A673 (cell line): Measurements from ENCODE around the gene DCUN1D4. TPM values are rescaled to one million over a fixed set of nuclear protein-coding genes. Genes with fewer than 3 reads are reported as not detected.

Experiments used
- BruUV-seq: library from RNA; stranded (reverse); fragments of 400-500 nt; replicated peaks from 2 replicates; lab custom pipeline; 2021; lab: Mats Ljungman, UMichigan
- CTCF ChIA-PET: fragments of 300-600 bp; sonication (Branson Sonifier 250); formaldehyde crosslinking; loops from one replicate; lab custom pipeline; 2022; ENCODE audit warnings: antibody characterized with exemption; lab: Charles Lee
- POLR2A ChIA-PET: fragments of 300-600 bp; sonication (Branson Sonifier 250); formaldehyde crosslinking; loops from one replicate; lab custom pipeline; 2022; ENCODE audit warnings: antibody characterized with exemption; ENCODE audit not compliant: low non-redundant PET; lab: Charles Lee
- DNase-seq: peaks from one replicate; pipeline ENCODE4 v3.0.0-alpha.2; 2015; ENCODE audit warnings: low spot score
- H3K27ac ChIP-seq: fragments of 200-600 bp; sonication (generic); 2 replicates; pipeline ENCODE4 v1.5.1; 2016; ENCODE audit warnings: mixed run types, low read depth, mild to moderate bottlenecking, mixed read lengths, antibody characterized with exemption, low read length; ENCODE audit not compliant: poor library complexity, severe bottlenecking
- H3K27me3 ChIP-seq: fragments of 200-600 bp; sonication (generic); replicated peaks from 2 replicates; pipeline ENCODE4 v1.6.1; 2017; ENCODE audit warnings: mixed run types, low read depth, mild to moderate bottlenecking, mixed read lengths, antibody characterized with exemption, low read length; ENCODE audit not compliant: insufficient read depth, poor library complexity
- H3K36me3 ChIP-seq: fragments of 200-600 bp; sonication (generic); 2 replicates; pipeline ENCODE4 v1.6.1; 2016; ENCODE audit warnings: mixed run types, mild to moderate bottlenecking, mixed read lengths, antibody characterized with exemption, low read length; ENCODE audit not compliant: insufficient read depth, poor library complexity, severe bottlenecking
- H3K4me1 ChIP-seq: fragments of 200-600 bp; sonication (generic); 2 replicates; pipeline ENCODE4 v1.6.1; 2017; ENCODE audit warnings: mixed run types, mild to moderate bottlenecking, mixed read lengths, antibody characterized with exemption, low read length; ENCODE audit not compliant: insufficient read depth, poor library complexity, severe bottlenecking
- H3K4me3 ChIP-seq: fragments of 200-600 bp; sonication (generic); 2 replicates; pipeline ENCODE4 v1.5.1; 2016; ENCODE audit warnings: low read depth, mixed run types, mild to moderate bottlenecking, mixed read lengths, low read length; ENCODE audit not compliant: poor library complexity, severe bottlenecking
- H3K9me3 ChIP-seq: fragments of 200-600 bp; sonication (generic); 2 replicates; pipeline ENCODE4 v1.6.1; 2016; ENCODE audit warnings: mixed run types, low read depth, mild to moderate bottlenecking, mixed read lengths, antibody characterized with exemption, low read length; ENCODE audit not compliant: poor library complexity, severe bottlenecking
- CTCF ChIP-seq: fragments of 300-800, 200-600 bp; sonication (generic); conservative IDR thresholded peaks from 2 replicates; pipeline ENCODE4 v1.5.1; 2017; ENCODE audit warnings: low read depth, mild to moderate bottlenecking, antibody characterized with exemption, low read length, moderate library complexity, mixed read lengths
- EZH2 ChIP-seq: fragments of 200-600 bp; sonication (generic); IDR thresholded peaks from 2 replicates; pipeline ENCODE4 v1.6.1; 2017; ENCODE audit warnings: borderline replicate concordance, low read depth, mild to moderate bottlenecking, mixed read lengths, antibody characterized with exemption, low read length; ENCODE audit not compliant: poor library complexity, severe bottlenecking
- intact Hi-C: fragments of 100-400 bp; cut with micrococcal nuclease; formaldehyde crosslinking; loops from one replicate; pipeline ENCODE4 v1.10.0; 2022; ENCODE audit not compliant: unreplicated experiment
- total RNA-seq: library from RNA; stranded (reverse); gene quantifications from 2 replicates; pipeline ENCODE4 v1.2.3, GENCODE V29; 2021

DCUN1D4 gene
- total RNA-seq, 1 experiment from 2014 or later: 21.5 TPM

GRCh38 chr4:51909236-51909703, 66.3 kb downstream of the DCUN1D4 start:
- no peaks in the 10 kb centered on the region for H3K36me3 ChIP-seq

GRCh38 chr4:51918251-51918650, 75.3 kb downstream of the DCUN1D4 start:
- no peaks in the 10 kb centered on the region for H3K4me1 ChIP-seq
- ChIA-PET CTCF (no interaction called here), POLR2A (no interaction called here)
- no peaks in the 10 kb centered on the region for H3K27me3 ChIP-seq
- no peak for DNase-seq
- no TSS peak for BruUV-seq
- no peaks in the 10 kb centered on the region for H3K36me3 ChIP-seq
- intact Hi-C loops: no loop called here
- H3K9me3 ChIP-seq: no peaks in the 10 kb centered on the region
- TF ChIP-seq CTCF (no peak), EZH2 (no peak)
- no peak overlapping the region for H3K27ac ChIP-seq
- H3K4me3 ChIP-seq: no peak overlapping the region

More at GRCh38 chr4:51909236-51909703, 66.3 kb downstream of the DCUN1D4 start:
- Histone ChIP-seq H3K27me3 (no peaks in the 10 kb centered on the region), H3K4me1 (no peaks in the 10 kb centered on the region), H3K9me3 (no peaks in the 10 kb centered on the region), H3K27ac (no peak overlapping the region), H3K4me3 (no peak overlapping the region)
- ChIA-PET POLR2A (no interaction called here), CTCF (no interaction called here)
- no peak for DNase-seq
- intact Hi-C loops: no loop called here
- TF ChIP-seq EZH2 (no peak), CTCF (no peak)
- no TSS peak for BruUV-seq

- DNase-seq: no peak
- ChIA-PET POLR2A (no interaction called here), CTCF (no interaction called here)
- Histone ChIP-seq H3K36me3 (no peaks in the 10 kb centered on the region), H3K27ac (no peak overlapping the region), H3K4me3 (no peak overlapping the region), H3K27me3 (no peaks in the 10 kb centered on the region), H3K4me1 (no peaks in the 10 kb centered on the region), H3K9me3 (no peaks in the 10 kb centered on the region)
- intact Hi-C loops: no loop called here
- BruUV-seq: no TSS peak
- TF ChIP-seq CTCF (no peak), EZH2 (no peak)
Observed at GRCh38 chr4:51923343-51923742, 80.4 kb downstream of the DCUN1D4 start.
